ENCODE data around the gene MZF1.
A peak's percentile ranks its signal among the peaks of the same experiment; 100 is the strongest.

The MZF1 gene

DNA sequence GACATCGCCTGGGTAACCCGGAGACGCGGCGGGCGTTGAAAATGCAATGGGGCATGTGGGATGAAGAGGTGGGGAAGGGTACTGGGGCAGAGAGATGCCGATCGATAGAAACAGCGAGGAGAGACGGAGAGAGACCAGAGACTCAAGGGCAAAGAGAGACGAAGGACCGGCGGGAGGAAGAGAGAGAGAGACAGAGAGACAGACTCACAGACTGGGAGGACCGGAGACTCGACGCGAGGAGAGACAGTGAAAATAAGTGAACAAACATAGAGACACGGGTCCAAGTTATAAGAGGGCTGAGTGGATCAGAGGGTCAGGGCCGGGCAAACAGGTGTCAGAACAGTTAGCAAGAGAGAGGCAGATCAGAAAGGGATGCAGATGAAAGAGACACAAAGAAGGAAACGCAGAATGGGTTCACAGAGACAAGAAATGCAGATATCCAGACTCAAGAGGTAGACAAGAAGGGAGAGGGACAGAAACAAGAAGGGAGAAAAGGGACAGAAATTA lies 576 bp upstream of the MZF1 start (continued):
- TF ChIP-seq ZNF580 (tag by site-specific recombination; IDR thresholded peaks at IDR 0.05) (no peak), ZNF341 (tag by site-specific recombination; IDR thresholded peaks at IDR 0.05; ENCODE audit: low read depth) (no peak), SETDB1 (IDR thresholded peaks at IDR 0.05; ENCODE audit: insufficient read length, low read length) (no peak), ZNF521 (tag by site-specific recombination; IDR thresholded peaks at IDR 0.05) (no peak), ZNF416 (tag by site-specific recombination; IDR thresholded peaks at IDR 0.05) (no peak), KLF9 (tag by site-specific recombination; IDR thresholded peaks at IDR 0.05; ENCODE audit: low read depth) (peak; percentile 43; the same call in 1 of the 2 replicates), ATF2 (tag by site-specific recombination; IDR thresholded peaks at IDR 0.05; ENCODE audit: low read depth) (peak; percentile 39; the same call in 1 of the 2 replicates), ZNF311 (tag by site-specific recombination; IDR thresholded peaks at IDR 0.05; ENCODE audit: borderline replicate concordance) (peak; percentile 75; the same call in 1 of the 2 replicates), ZBTB20 (tag by site-specific recombination; IDR thresholded peaks at IDR 0.05) (peak; percentile 57), ZNF133 (tag by site-specific recombination; IDR thresholded peaks at IDR 0.05) (no peak), ZNF600 (tag by site-specific recombination; IDR thresholded peaks at IDR 0.05) (no peak), ZNF548 (tag by site-specific recombination; IDR thresholded peaks at IDR 0.05) (no peak), ZNF175 (tag by site-specific recombination; IDR thresholded peaks at IDR 0.05) (no peak), ZNF623 (tag by site-specific recombination; IDR thresholded peaks at IDR 0.05) (no peak), ZNF248 (tag by site-specific recombination; IDR thresholded peaks at IDR 0.05) (0 out of 2 replicates have a peak, but pooled peaks have one; percentile 53), PRDM10 (tag by site-specific recombination; IDR thresholded peaks at IDR 0.05) (no peak), ZNF140 (tag by site-specific recombination; IDR thresholded peaks at IDR 0.05) (no peak), ZNF624 (tag by site-specific recombination; IDR thresholded peaks at IDR 0.05) (no peak), SCRT2 (tag by site-specific recombination; IDR thresholded peaks at IDR 0.05) (peak; percentile 76; the same call in 1 of the 2 replicates), ZNF610 (tag by site-specific recombination; IDR thresholded peaks at IDR 0.05; ENCODE audit: borderline replicate concordance) (no peak), ZNF768 (tag by site-specific recombination; IDR thresholded peaks at IDR 0.05) (no peak), ZBTB6 (tag by site-specific recombination; IDR thresholded peaks at IDR 0.05) (no peak), ZNF558 (tag by site-specific recombination; IDR thresholded peaks at IDR 0.05) (no peak), ZBTB21 (tag by site-specific recombination; IDR thresholded peaks at IDR 0.05) (no peak), ZNF561 (tag by site-specific recombination; IDR thresholded peaks at IDR 0.05; ENCODE audit: borderline replicate concordance) (no peak), ZNF843 (tag by site-specific recombination; IDR thresholded peaks at IDR 0.05) (no peak), GLI4 (tag by site-specific recombination; IDR thresholded peaks at IDR 0.05) (0 out of 2 replicates have a peak, but pooled peaks have one; percentile 36), ZNF121 (tag by site-specific recombination; IDR thresholded peaks at IDR 0.05) (no peak), SCRT1 (tag by site-specific recombination; IDR thresholded peaks at IDR 0.05; ENCODE audit: borderline replicate concordance) (peak; percentile 43; the same call in 1 of the 2 replicates), ZBTB48 (tag by site-specific recombination; IDR thresholded peaks at IDR 0.05) (no peak)
- TF ChIP-seq, protein P1, sequence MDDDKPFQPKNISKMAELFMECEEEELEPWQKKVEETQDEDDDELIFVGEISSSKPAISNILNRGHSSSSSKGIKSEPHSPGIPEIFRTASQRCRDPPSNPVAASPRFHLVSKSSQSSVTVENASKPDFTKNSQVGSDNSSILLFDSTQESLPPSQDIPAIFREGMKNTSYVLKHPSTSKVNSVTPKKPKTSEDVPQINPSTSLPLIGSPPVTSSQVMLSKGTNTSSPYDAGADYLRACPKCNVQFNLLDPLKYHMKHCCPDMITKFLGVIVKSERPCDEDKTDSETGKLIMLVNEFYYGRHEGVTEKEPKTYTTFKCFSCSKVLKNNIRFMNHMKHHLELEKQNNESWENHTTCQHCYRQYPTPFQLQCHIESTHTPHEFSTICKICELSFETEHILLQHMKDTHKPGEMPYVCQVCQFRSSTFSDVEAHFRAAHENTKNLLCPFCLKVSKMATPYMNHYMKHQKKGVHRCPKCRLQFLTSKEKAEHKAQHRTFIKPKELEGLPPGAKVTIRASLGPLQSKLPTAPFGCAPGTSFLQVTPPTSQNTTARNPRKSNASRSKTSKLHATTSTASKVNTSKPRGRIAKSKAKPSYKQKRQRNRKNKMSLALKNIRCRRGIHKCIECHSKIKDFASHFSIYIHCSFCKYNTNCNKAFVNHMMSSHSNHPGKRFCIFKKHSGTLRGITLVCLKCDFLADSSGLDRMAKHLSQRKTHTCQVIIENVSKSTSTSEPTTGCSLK (tag by site-specific recombination; IDR thresholded peaks at IDR 0.05) = no peak
- TF ChIP-seq, protein P2, sequence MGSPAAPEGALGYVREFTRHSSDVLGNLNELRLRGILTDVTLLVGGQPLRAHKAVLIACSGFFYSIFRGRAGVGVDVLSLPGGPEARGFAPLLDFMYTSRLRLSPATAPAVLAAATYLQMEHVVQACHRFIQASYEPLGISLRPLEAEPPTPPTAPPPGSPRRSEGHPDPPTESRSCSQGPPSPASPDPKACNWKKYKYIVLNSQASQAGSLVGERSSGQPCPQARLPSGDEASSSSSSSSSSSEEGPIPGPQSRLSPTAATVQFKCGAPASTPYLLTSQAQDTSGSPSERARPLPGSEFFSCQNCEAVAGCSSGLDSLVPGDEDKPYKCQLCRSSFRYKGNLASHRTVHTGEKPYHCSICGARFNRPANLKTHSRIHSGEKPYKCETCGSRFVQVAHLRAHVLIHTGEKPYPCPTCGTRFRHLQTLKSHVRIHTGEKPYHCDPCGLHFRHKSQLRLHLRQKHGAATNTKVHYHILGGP (tag by site-specific recombination; IDR thresholded peaks at IDR 0.05) = 0 out of 2 replicates have a peak, but pooled peaks have one; percentile 13
